ENCODE results near the gene PRRC2A.
"Not testable (repeated sequence)": the region's sequence is repeated elsewhere in the genome, so short reads cannot be mapped to it uniquely, and the experiment has no call there.

The PRRC2A gene

DNA sequence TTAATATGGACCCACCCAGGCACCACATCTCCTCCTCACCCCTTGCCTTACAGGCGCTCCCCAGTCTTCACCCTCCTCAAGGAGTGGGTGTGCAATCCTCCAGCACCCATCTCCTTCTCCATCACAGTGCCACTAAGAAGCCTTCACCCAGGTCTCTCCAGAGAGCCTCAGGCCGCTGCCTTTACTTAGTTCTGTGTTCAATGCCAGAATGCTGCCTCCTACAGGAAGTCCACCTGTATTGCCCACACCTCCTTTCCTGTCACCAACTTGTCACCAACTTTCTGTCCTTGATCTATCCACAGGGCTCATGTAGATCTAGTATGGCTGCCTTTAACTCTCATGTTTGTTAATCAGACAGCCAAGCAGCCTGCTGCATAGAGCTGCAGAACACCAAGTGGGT is 35.0 kb upstream of the PRRC2A start:
- no peak for DNase-seq (ENCODE audit: low read depth in 2 of 2)

DNA sequence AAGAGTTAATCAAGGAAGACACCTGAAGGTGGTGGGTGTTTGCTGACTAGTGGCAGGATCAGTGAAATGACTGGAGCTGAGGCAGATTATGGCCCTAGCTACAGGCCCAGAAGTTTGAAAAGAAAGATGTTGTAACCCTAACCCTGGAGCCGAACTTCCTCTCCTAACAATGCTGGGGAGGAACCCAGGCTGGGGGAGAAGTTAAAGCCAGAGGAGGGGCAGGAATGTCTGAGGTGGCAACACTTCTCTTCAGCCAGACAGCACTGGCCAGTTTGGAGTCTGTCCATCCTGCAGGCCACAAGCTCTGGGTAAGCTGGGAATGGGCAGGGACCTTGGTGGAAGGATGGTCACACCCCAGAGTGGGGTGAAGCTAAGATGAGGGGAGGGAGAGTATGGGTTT is 34.5 kb upstream of the PRRC2A start, which contains the start of gene LST1:
LST1 (plus strand) TSS at position 270 of the 400 bp plus-strand sequence. CDS start 1,023 bp downstream, outside the sequence.
- no peak for DNase-seq (ENCODE audit: low read depth in 2 of 2)

DNA sequence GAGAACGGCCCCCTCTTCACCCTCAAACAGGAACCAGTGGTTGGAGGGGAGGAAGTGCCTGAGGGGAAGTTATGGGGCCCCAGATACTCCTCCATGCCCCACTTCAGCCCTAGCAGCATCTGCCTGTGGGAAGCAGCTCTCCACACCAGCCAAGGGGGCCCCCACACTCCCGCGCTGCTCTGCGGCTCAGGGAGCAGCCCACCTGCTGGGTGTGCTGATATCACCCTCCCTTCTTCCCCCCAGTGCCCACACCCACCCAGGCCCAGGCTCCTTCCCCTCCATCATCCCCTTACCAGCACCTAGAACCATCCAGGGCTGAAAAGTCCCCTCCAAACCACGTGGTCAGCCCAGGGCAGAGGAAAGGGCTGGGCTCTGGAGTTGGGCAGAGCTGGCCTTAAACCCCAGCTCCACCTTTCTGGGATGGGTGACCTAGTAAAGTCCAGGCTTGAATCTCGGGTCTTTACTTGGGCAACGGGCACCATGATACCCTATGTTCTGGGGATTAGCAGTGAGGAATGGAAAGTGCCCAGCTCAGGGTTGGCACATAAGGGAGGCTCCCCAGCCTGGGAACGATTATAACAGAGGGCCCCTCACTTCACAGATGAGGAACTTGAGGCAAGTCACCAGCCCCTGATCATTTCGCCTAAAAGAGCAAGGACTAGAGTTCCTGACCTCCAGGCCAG is 33.8 kb upstream of the PRRC2A start:
- DNase-seq (ENCODE audit: low read depth in 2 of 2), result no peak

DNA sequence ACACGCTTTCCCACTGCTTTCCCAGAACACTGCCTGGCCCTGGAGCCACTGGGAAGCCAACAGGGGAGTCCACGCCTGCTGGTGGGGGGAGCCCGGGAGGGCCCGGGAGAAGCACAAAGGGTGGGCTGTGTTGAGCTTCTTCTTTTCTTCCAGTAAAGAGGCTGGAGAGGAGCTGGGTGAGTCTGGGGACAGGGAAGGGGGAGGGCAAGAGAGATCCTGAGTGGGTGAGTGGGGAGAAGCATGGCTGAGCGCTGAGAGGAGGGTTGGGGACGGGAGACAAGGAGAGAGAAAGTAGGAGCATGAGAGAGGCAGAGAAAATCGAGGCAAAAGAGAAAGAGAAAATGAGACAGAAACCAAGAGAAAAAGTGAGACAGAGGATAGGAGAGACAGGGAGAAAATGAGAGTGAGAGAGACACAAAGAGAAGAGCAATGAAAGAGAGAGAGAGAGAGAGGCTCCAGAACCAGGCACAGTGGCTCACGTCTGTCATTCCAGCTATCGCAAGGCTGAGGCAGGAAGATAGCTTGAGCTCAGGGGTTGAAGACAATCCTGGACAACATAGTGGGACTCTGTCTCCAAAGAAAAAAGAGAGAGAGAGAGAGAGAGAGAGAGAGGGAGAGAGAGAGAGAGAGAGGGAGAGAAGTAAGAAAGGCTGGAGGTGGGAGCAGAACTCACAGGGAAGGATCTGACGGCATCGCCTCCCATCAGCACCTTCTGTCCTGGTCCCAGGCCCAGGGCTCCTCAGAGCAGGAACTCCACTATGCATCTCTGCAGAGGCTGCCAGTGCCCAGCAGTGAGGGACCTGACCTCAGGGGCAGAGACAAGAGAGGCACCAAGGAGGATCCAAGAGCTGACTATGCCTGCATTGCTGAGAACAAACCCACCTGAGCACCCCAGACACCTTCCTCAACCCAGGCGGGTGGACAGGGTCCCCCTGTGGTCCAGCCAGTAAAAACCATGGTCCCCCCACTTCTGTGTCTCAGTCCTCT is 32.4 kb upstream of the PRRC2A start:
- DNase-seq (ENCODE audit: low read depth in 2 of 2), result no peak

DNA sequence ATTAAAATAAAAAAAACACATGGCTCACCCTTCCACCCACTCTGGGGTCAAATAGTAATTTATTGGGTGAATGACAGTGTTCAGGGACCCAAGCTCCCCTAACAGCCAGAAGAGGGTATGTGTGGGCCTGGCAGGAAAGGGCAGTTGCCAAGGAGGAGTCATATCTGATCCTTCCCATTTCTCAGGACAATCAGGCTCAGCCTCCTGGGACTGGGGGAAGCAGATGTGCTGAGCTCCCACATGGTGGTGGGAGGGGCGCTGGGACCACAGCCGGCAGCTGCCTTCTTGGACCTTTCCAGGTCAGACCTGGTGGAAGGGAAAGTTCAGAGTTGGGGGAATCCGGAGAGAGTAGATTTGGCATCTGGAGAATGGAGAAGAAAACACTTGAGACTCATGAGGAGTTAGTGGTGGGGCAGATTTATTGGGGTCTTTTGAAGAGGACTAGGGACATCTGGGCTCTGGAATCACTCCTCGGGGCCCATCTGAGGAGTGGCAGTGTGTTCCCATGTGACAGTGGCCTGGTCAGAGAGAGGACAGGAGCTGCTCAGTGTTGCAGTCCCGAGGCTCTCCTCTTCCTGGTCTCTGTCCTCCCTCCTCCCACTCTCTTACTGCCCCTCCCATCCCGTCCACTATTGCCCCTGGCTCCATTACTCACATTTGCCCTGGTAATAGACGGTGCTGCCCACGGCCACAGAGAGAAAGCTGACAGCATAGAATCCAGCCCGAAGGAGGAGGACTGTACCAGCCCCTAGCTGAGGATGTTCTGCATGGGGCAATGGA is 31.5 kb upstream of the PRRC2A start:
- no peak for DNase-seq (ENCODE audit: low read depth in 2 of 2)

DNA sequence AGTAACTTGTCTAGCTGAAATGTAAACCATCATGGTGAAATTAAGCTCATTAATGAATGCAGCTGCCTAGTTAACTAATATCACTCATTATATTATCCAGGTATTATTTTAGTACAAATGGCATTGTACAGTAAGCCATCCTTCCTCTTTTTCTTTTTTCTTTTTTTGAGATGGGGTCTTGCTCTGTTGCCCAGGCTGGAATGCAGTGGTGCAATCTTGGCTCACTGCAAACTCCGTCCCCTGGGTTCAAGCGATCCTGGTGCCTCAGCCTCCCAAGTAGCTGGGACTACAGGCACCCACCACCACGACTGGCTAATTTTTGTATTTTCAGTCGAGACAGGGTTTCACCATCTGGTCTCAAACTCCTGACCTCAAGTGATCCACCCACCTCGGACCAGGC is 29.8 kb upstream of the PRRC2A start:
- not testable (repeated sequence) for DNase-seq (ENCODE audit: low read depth in 2 of 2)

DNA sequence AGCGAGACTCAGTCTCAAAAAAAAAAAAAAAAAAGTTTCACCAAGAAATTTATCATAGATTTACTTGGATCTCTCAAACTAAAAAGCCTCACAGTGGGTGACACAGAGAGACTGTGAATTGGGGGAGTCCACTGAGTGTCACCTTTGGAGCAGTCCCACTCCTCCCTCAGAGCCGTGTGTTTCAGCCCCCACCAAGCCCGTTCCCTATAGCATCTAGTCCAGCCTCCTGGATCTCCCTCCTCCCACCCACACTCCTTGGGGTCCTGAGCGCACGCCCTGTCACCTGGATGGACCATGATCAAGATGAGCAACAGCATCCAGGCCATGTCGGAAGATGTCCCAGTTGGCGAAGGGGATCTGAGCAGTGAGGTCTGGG is 28.1 kb upstream of the PRRC2A start:
- no peak for DNase-seq (ENCODE audit: low read depth in 2 of 2)

DNA sequence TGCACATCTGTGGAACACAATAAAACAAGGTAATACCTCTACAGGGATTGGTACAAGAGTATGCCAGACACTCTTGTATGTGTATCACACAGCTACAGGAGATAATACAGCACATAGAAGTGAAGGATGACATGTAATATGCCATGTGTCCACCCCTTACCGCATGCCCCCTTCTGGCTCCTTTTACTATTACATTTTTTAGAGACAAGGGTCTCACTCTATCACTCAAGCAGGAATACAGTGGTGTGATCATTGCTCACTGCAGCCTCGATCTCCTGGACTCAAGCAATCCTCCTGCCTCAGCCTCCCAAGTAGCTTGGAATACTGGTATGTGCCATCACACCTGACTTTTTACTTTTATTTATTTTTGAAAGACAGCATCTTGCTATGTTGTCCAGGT is 23.5 kb upstream of the PRRC2A start:
- DNase-seq (ENCODE audit: low read depth in 2 of 2), result no peak

DNA sequence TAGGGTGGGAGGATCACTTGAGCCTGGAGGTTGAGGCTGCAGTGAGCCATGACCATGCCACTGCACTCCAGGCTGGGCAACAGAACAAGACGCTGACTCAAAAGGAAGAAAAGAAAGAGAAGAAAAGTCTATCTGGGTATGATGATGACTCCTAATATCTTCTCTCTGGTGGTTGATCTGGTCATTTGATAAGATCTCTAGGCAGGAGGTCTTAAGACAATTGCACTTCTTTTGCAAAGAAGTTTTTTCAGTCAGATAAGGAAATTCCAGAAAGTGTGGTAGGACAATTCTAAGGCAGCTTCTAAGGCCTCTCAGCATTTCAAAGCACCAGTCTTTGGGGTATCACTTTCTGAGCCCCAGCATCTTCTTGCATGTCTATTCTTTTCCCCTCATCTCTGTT is 13.2 kb upstream of the PRRC2A start:
- DNase-seq (ENCODE audit: low read depth in 2 of 2), result no peak

DNA sequence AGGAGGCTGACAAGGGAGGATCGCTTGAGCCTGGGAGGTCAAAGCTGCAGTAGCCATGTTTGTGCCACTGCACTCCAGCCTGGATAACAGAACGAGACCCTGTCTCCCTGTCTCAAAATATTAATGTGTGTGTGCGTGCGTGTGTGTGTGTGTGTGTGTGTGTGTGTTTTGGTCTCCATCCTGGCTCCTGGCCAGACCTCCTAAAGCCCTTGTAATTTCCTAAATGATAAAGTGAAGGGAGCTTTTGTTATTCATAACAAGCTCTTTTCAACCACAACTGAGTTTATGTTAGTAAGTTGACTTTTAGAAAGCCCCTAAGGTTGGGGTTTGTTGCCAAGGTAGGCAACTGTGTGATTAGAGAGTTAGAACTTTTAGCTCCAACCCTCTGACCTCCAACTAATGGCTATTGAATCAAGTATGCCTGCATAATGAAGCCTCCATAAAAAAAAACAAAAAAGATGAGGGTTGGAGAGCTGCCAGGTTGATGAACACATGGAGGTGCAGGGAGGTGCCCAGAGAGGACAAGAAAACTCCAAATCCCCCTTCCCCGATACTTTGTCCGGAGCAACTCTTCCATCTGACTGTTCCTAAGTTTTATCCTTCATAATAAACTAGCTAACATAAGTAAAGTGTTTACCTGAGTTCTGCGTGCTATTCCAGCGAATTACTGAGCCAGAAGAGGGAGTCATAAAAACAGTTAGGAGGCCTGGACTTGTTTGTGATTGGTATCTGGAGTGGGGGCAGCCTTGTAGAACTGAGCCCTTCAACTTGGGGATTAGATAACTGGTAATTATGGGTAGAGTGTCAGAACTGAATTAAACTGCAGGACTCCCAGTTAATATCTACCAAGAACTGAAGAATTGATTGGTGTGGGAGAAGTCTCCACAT is 10.8 kb upstream of the PRRC2A start:
- no peak for DNase-seq (ENCODE audit: low read depth in 2 of 2)

DNA sequence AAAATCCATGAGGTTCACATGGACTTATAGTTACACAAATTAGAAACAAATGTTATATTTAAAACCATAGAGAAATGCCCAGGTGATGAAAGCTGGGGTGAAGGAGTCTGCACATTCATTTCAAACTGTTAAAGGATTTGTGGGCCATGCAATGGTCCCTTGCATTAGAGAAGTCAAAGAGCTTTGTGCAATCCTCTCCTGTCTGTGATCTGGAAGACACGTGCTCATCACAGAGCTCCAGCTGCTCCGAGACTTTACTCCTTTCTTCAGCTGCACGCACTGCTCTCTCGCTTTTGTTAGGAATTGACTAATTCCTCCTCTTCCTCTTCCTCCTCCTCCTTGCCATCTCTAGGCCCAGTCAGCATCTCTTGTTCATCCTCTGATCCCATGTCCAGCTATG is 9.5 kb upstream of the PRRC2A start:
- no peak for DNase-seq (ENCODE audit: low read depth in 2 of 2)

DNA sequence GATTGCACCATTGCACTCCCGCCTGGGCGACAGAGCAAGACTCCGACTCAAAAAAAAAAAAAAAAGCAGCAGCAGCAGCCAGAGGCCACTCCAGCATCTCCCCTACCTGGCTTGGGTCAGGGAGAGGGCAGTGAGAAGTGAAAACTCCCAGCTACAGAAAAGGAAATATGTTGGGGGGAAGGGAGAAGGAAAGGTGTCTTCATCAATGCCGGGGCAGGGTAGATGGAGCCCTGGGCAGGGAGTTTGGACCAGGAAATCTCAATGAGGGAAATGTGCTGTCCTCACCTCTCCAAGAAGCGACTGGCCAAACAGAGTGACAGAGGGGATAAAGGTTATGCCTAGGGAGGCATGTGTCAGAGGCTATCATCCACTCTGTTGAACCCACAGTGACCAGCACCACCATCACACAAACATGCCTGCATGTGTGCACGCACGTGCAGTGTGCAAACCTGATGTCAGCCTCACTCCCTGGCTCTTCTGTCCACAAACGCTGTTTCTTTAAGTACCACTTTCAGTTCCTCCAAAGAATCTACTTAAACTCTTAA is 6.4 kb upstream of the PRRC2A start:
- DNase-seq (ENCODE audit: low read depth in 2 of 2), result no peak

DNA sequence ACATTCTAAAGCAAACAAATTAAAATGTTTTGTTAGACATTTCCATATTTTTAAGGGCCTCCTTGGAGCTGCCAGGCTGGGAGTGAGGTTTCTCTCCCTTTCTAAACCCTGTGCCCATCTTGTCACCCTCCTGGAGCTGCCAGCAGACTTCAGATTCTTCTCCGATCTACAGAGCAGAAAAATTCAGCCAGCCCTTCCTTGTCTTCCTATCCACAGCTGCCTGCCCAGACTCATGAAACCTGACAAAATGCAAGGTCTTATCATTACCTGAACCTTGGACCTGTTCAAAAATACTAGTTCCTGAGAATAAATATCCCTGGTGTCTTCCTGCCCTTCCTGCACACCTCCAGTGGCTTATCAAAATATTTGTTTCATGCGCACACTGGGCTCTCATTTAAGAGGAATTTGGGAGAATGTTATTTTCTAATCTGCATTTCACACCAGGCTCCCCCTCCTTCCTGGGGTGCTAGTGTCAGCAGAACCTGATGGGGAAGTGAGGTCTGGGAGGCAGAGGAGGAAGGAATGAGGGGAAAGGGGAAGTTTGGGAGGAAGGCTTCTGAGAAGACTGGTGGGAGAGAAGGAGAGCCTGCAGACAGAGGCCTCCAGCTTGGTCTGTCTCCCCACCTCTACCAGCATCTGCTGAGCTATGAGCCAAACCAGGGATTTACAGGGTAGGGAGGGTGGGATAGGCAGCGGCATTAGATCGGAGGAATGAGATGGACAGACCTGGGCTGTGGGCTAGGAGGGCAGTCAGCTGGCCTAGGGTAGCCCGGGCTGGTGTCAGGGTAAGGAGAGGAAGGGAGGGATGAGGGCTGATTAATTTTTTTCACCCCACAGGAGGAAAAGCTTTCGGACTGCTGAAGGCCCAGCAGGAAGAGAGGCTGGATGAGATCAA is 5.6 kb upstream of the PRRC2A start, which contains the start of gene AIF1:
AIF1 (plus strand) TSS at position 551 of the 895 bp plus-strand sequence; CDS start at position 647, 96 bp downstream.
- no peak for DNase-seq (ENCODE audit: low read depth in 2 of 2)

DNA sequence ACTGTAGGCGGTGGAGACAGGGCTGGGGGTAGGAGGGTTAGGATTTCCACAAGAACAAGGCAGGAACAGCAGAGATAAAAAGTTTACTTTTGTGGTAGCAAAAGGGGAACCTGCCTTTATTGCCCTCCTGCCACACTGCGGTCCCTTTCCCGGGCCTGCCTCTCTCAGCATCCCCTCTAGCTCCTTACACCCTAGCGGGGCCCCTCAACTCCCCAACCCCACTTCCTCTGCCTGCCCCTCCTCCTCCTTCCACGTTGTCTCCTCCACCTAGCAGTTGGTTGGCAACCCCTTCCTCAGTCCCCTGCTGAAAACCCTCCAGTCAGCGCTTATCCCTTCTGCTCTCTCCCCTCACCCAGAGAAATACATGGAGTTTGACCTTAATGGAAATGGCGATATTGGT is 4.8 kb upstream of the PRRC2A start:
- peak in 1 of 2 experiments; percentile 29 for DNase-seq (ENCODE audit: low read depth in 2 of 2)

DNA sequence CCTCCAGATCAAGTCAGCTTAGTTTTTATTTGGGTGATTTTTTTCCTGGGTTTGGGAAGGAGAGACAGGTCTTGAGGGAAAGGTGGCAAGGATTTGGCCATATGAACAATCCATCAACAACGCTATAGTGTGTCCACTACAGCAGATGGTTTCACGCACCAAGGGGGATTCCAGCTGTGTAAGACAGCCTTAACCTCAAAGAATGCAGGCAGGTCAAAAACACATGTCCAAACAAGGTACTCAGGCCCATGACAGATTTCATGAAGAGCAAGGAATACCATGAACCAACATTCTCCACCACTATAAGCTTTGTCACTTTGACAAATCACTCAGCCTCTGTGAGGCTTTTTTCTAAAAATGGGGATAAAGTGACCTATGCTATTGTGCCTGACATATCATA is 3.5 kb upstream of the PRRC2A start:
- no peak for DNase-seq (ENCODE audit: low read depth in 2 of 2)

DNA sequence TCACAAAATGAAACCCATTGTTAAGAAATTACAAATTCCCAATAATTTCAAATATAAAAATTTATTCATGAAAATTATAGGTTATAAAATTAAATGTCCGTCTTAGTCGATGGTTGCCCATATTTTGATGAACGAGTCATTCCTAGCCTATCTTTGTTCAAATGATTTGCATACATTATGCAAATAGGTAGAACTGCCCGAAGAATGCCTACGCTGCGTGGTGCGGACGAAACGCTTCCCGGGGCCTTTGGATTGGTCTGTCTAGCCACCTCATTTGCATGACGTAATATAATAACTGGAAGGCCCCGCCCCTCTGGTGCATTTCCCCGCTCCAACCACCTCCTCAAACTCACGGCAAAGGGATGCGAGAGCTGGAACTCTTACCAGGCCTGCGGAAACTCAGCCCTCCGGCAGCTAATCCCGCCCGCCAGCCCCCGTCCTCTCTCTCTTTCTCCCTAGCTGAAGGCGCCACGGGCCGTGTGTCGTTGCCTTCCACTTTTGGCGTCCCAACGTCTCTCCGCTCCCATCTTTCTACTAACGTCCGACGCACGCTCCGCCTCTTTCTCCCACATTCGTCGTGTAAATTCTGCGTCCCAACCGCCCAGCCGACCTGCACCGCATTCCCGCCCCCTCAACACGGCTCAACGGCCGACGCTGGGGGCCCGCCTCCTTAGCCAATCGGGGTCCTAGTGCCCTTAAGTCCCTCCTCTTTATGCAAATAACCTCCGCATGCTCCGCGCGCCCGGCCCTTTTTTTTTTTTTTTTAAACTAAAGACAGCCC is 520 bp upstream of the PRRC2A start:
- peak; percentile 92 to 95 for DNase-seq (ENCODE audit: low read depth in 2 of 2)

DNA sequence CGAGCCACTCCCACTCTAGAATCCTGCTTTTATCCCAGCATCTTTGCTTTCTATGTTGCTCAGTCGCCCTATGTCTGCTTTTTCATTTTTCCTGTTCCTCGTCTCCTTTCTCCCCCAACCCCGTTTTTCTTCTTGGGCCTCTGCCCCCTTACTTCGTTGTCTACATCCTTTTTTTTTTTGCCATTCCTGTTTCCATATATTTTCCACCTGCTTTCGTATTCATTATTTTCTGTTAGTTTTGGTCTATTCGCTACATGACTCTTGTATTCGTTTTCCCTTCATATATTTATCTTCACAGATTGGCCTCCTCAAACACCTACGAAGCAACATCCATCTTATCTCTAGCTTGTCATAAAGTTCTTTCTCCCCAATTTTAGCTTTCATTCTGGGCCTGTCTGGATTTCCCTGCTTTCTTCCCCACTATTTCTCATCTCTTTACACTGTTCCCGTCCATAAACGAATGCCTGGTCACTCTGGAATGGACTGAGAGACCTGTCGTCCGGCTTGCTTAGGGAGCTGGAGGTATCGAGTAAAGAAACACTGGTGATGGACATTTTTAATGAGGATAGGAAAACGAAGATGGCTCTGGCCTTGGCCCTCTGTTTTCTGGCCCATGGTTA is 915 bp downstream of the PRRC2A start:
- DNase-seq (ENCODE audit: low read depth in 2 of 2), result no peak

DNA sequence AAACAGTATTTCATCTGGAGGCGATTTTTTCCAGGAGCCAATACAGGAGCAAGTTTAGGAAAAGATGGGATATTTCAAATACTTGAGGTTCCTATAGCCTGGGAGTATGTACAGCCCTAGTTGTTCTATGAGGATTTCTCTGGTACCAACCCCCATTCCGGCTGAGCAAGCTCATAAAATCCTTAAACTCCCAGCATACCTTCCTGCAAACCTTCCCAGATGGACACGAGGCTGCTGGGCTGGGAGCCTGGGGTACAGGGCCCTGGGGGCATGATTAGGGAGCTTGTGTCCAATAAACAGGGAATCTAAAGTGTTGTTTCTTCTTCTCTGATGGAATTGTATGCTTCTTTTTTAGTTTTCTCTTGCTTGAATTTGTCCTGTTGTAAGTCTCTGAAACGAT is 1.5 kb downstream of the PRRC2A start:
- no peak for DNase-seq (ENCODE audit: low read depth in 2 of 2)

All from stimulated activated CD4-positive, alpha-beta T cell treated with anti-CD3 and anti-CD28 coated beads, Interleukin-12 subunit alpha, Interleukin-12 subunit beta, amount 100 ng/mL, for 24 hours (primary cell).